Measurements from ENCODE around the gene LYSMD3.

DNA sequence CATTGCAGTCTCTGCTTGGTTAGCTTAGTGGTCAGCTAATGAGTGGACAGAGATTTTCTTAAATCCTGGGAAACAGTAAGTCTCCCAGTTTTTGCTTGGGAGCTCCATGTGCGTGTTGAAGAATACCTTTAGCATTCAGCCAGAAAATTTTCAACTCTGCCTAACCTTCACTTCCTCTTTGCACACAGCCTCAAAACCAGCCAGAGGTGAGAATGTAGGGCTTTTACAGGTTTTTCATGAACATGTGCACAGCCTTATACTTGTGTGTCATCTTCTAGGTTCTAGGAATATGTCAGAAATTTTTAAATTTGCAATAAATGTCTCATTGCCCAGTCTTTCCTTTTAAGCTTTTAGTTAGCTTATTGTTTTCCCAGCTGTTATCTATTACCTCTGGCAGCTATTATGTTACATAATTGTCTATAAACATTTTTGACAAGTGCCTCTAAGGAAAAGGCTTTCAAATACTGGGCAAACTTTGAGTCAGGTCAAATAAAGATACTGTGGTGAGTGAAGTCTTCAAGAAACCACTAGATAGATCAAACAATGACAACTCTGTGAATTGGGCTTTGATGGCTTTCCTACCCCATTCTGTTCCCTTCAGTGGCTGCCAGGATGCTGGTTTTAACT, 41.9 kb upstream of the LYSMD3 start:
- no peak for TF ChIP-seq CGGBP1 (CRISPR knock-in tag; IDR thresholded peaks at IDR 0.05)
- TF ChIP-seq POLR2AphosphoS5 (IDR thresholded peaks at IDR 0.05; ENCODE audit: control insufficient read depth, insufficient read depth, low read depth, low read length), result no peak
- no peak for TF ChIP-seq REST (IDR thresholded peaks at IDR 0.05; ENCODE audit: borderline replicate concordance)
- TF ChIP-seq REST (CRISPR knock-in tag; IDR thresholded peaks at IDR 0.05; ENCODE audit: low read depth), result no peak
- no peak for TF ChIP-seq NR2C2 (CRISPR knock-in tag; IDR thresholded peaks at IDR 0.05)
- TF ChIP-seq NR2C2 (tag; IDR thresholded peaks at IDR 0.05), result no peak
- no peak for TF ChIP-seq CTCF (IDR thresholded peaks at IDR 0.05 in 2 of 3, conservative IDR thresholded peaks at IDR 0.05 in 1 of 3; ENCODE audit: insufficient read depth in 2 of 3, low read depth in 1 of 3, low read length in 3 of 3)
- TF ChIP-seq ESRRA (IDR thresholded peaks at IDR 0.05; ENCODE audit: borderline replicate concordance, low read depth), result no peak
- no peak for TF ChIP-seq GATAD2A (IDR thresholded peaks at IDR 0.05)
- no peak for TF ChIP-seq POLR2A (conservative IDR thresholded peaks at IDR 0.05)
- TF ChIP-seq PHF20 (IDR thresholded peaks at IDR 0.05; ENCODE audit: partially characterized antibody), result no peak

All from K562 (cell line).